ENCODE data around the gene JAKMIP1. TPM values are rescaled to one million over a fixed set of nuclear protein-coding genes. Genes with fewer than 3 reads are reported as not detected.

Gene JAKMIP1
- total RNA-seq, 8 experiments from 2014 or later = 1.0 to 10.8 (median 7.6) TPM; not detected in 3

GRCh38 chr4:6058531-6059374 lies 141.6 kb downstream of the JAKMIP1 start:
- 0 to 100% (median 79%) methylated on average over 1 to 8 of the region's 12 CpGs; no CpG with 5 or more reads in 1 of the 10 experiments for WGBS, 10 experiments
- no peak overlapping the region for H3K27ac ChIP-seq
- no peak overlapping the region for H3K4me3 ChIP-seq
- in situ Hi-C loops (cut with MboI; ENCODE audit: low pct_unique_long_range_greater_than_20kb in 2 of 9, low sequenced_read_pairs in 9 of 9, unreplicated experiment in 9 of 9) = no loop called here
- H3K4me1 ChIP-seq (replicated peaks in 1 of 2) = no peaks in the 10 kb centered on the region
- no peak for ATAC-seq (replicated peaks in 6 of 8)

GRCh38 chr4:6056976-6057766 lies 143.2 kb downstream of the JAKMIP1 start:
- in situ Hi-C loops (cut with MboI; ENCODE audit: low pct_unique_long_range_greater_than_20kb in 2 of 9, low sequenced_read_pairs in 9 of 9, unreplicated experiment in 9 of 9) = no loop called here
- H3K27ac ChIP-seq = no peak overlapping the region
- no peak for ATAC-seq (replicated peaks in 6 of 8)
- 0 to 88% (median 67%) methylated on average over 1 to 8 of the region's 15 CpGs; no CpG with 5 or more reads in 3 of the 10 experiments for WGBS, 10 experiments
- no peak overlapping the region for H3K4me3 ChIP-seq
- no peaks in the 10 kb centered on the region for H3K4me1 ChIP-seq (replicated peaks in 1 of 2)

- WGBS, 10 experiments = 60 to 100% (median 71%) methylated on average over 1 to 4 of the region's 4 CpGs; no CpG with 5 or more reads in 6 of the 10 experiments
Measured at GRCh38 chr4:6055436-6055835, 144.9 kb downstream of the JAKMIP1 start.

GRCh38 chr4:6055030-6055429 lies 145.3 kb downstream of the JAKMIP1 start:
- Histone ChIP-seq H3K27ac (no peak overlapping the region), H3K4me1 (replicated peaks in 1 of 2) (no peaks in the 10 kb centered on the region), H3K4me3 (no peak overlapping the region)
- WGBS, 10 experiments = 84 to 100% (median 90%) methylated on average over 2 to 3 of the region's 4 CpGs; no CpG with 5 or more reads in 7 of the 10 experiments
- ATAC-seq (replicated peaks in 6 of 8) = no peak
- in situ Hi-C loops (cut with MboI; ENCODE audit: low pct_unique_long_range_greater_than_20kb in 2 of 9, low sequenced_read_pairs in 9 of 9, unreplicated experiment in 9 of 9) = no loop called here

More at GRCh38 chr4:6055436-6055835, 144.9 kb downstream of the JAKMIP1 start:
- Histone ChIP-seq H3K4me3 (no peak overlapping the region), H3K27ac (no peak overlapping the region), H3K4me1 (replicated peaks in 1 of 2) (no peaks in the 10 kb centered on the region)
- ATAC-seq (replicated peaks in 6 of 8) = no peak
- in situ Hi-C loops (cut with MboI; ENCODE audit: low pct_unique_long_range_greater_than_20kb in 2 of 9, low sequenced_read_pairs in 9 of 9, unreplicated experiment in 9 of 9) = no loop called here

- in situ Hi-C loops (cut with MboI; ENCODE audit: low pct_unique_long_range_greater_than_20kb in 2 of 9, low sequenced_read_pairs in 9 of 9, unreplicated experiment in 9 of 9) = no loop called here
- 0 to 77% (median 56%) methylated on average over 1 to 9 of the region's 16 CpGs; no CpG with 5 or more reads in 3 of the 10 experiments for WGBS, 10 experiments
- H3K27ac ChIP-seq = no peak overlapping the region
- no peaks in the 10 kb centered on the region for H3K4me1 ChIP-seq (replicated peaks in 1 of 2)
- ATAC-seq (replicated peaks in 6 of 8) = no peak
- H3K4me3 ChIP-seq = no peak overlapping the region
Measured at GRCh38 chr4:6054162-6054922, 146.0 kb downstream of the JAKMIP1 start.

- ATAC-seq (replicated peaks in 6 of 8) = peak in 2 of 8 experiments; percentile 61 to 62
Measured at GRCh38 chr4:6052679-6053078, 147.7 kb downstream of the JAKMIP1 start.

GRCh38 chr4:6050551-6050950 lies 149.8 kb downstream of the JAKMIP1 start:
- no peak for ATAC-seq (replicated peaks in 6 of 8)
- in situ Hi-C loops (cut with MboI; ENCODE audit: low pct_unique_long_range_greater_than_20kb in 2 of 9, low sequenced_read_pairs in 9 of 9, unreplicated experiment in 9 of 9) = no loop called here
- no peak overlapping the region for H3K27ac ChIP-seq
- H3K4me3 ChIP-seq = no peak overlapping the region
- 8 to 100% (median 40%) methylated on average over 1 to 16 of the region's 17 CpGs; no CpG with 5 or more reads in 1 of the 10 experiments for WGBS, 10 experiments
- no peaks in the 10 kb centered on the region for H3K4me1 ChIP-seq (replicated peaks in 1 of 2)

More at GRCh38 chr4:6052679-6053078, 147.7 kb downstream of the JAKMIP1 start:
- WGBS, 10 experiments = 35 to 88% (median 59%) methylated on average over 2 to 6 of the region's 6 CpGs; no CpG with 5 or more reads in 2 of the 10 experiments
- in situ Hi-C loops (cut with MboI; ENCODE audit: low pct_unique_long_range_greater_than_20kb in 2 of 9, low sequenced_read_pairs in 9 of 9, unreplicated experiment in 9 of 9) = no loop called here
- Histone ChIP-seq H3K27ac (no peak overlapping the region), H3K4me1 (replicated peaks in 1 of 2) (no peaks in the 10 kb centered on the region), H3K4me3 (no peak overlapping the region)

- in situ Hi-C loops (cut with MboI; ENCODE audit: low pct_unique_long_range_greater_than_20kb in 2 of 9, low sequenced_read_pairs in 9 of 9, unreplicated experiment in 9 of 9) = no loop called here
- no peak overlapping the region for H3K4me3 ChIP-seq
- WGBS, 10 experiments = 11 to 100% (median 74%) methylated on average over 1 to 7 of the region's 8 CpGs; no CpG with 5 or more reads in 2 of the 10 experiments
- H3K27ac ChIP-seq = no peak overlapping the region
- ATAC-seq (replicated peaks in 6 of 8) = no peak
- no peaks in the 10 kb centered on the region for H3K4me1 ChIP-seq (replicated peaks in 1 of 2)
Measured at GRCh38 chr4:6049985-6050384, 150.4 kb downstream of the JAKMIP1 start.

- H3K27ac ChIP-seq = no peak overlapping the region
- 13 to 80% (median 60%) methylated on average over 1 to 5 of the region's 12 CpGs; no CpG with 5 or more reads in 4 of the 10 experiments for WGBS, 10 experiments
- no peak overlapping the region for H3K4me3 ChIP-seq
- in situ Hi-C loops (cut with MboI; ENCODE audit: low pct_unique_long_range_greater_than_20kb in 2 of 9, low sequenced_read_pairs in 9 of 9, unreplicated experiment in 9 of 9) = no loop called here
- no peaks in the 10 kb centered on the region for H3K4me1 ChIP-seq (replicated peaks in 1 of 2)
- ATAC-seq (replicated peaks in 6 of 8) = no peak
Measured at GRCh38 chr4:6049278-6049677, 151.1 kb downstream of the JAKMIP1 start.

GRCh38 chr4:6048537-6048936 lies 151.8 kb downstream of the JAKMIP1 start:
- Histone ChIP-seq H3K4me3 (no peak overlapping the region), H3K4me1 (replicated peaks in 1 of 2) (no peaks in the 10 kb centered on the region), H3K27ac (no peak overlapping the region)
- ATAC-seq (replicated peaks in 6 of 8) = no peak
- in situ Hi-C loops (cut with MboI; ENCODE audit: low pct_unique_long_range_greater_than_20kb in 2 of 9, low sequenced_read_pairs in 9 of 9, unreplicated experiment in 9 of 9) = no loop called here
- 9 to 94% (median 83%) methylated on average over 2 to 11 of the region's 12 CpGs; no CpG with 5 or more reads in 1 of the 10 experiments for WGBS, 10 experiments

- Histone ChIP-seq H3K27ac (no peak overlapping the region), H3K4me3 (no peak overlapping the region), H3K4me1 (replicated peaks in 1 of 2) (no peaks in the 10 kb centered on the region)
- in situ Hi-C loops (cut with MboI; ENCODE audit: low pct_unique_long_range_greater_than_20kb in 2 of 9, low sequenced_read_pairs in 9 of 9, unreplicated experiment in 9 of 9) = no loop called here
- 25 to 90% (median 86%) methylated on average over 2 to 13 of the region's 15 CpGs; no CpG with 5 or more reads in 5 of the 10 experiments for WGBS, 10 experiments
- no peak for ATAC-seq (replicated peaks in 6 of 8)
Measured at GRCh38 chr4:6047130-6047673, 153.1 kb downstream of the JAKMIP1 start.

GRCh38 chr4:6046526-6047129 lies 153.7 kb downstream of the JAKMIP1 start:
- H3K4me1 ChIP-seq (replicated peaks in 1 of 2) = no peaks in the 10 kb centered on the region
- in situ Hi-C loops (cut with MboI; ENCODE audit: low pct_unique_long_range_greater_than_20kb in 2 of 9, low sequenced_read_pairs in 9 of 9, unreplicated experiment in 9 of 9) = no loop called here

More at GRCh38 chr4:6046526-6047129, 153.7 kb downstream of the JAKMIP1 start:
- Histone ChIP-seq H3K27ac (no peak overlapping the region), H3K4me3 (no peak overlapping the region)
- 0 to 53% methylated on average over 1 to 3 of the region's 14 CpGs; no CpG with 5 or more reads in 8 of the 10 experiments for WGBS, 10 experiments
- ATAC-seq (replicated peaks in 6 of 8) = no peak
